HepG2 (cell line): Measurements from ENCODE around the gene KLK11. TPM values are rescaled to one million over a fixed set of nuclear protein-coding genes. Genes with fewer than 3 reads are reported as not detected.

Experiments
- ATAC-seq: fragments of 200-7000 bp; cut with Tn5 transposase; 3 replicates; pipeline ENCODE4 v1.9.1; 2020; ENCODE audit warnings: mild to moderate bottlenecking, moderate library complexity
- BruUV-seq: library from RNA; stranded (reverse); fragments of 400-500 nt; replicated peaks from 2 replicates; lab custom pipeline; 2021; lab: Mats Ljungman, UMichigan
- CTCF ChIA-PET: fragments of 300-600 bp; formaldehyde crosslinking; extraction: SDS; loops from one replicate; lab custom pipeline; 2021; ENCODE audit warnings: low total read pairs, inconsistent platforms, low intra/inter-chr PET ratio; lab: Yijun Ruan, JAX
- POLR2A ChIA-PET: fragments of 350-600 bp; sonication (Branson Sonifier 250); formaldehyde crosslinking; loops from one replicate; lab custom pipeline; 2020; ENCODE audit warnings: antibody characterized with exemption, inconsistent platforms; lab: Yijun Ruan, JAX
- DNase-seq: peaks from one replicate; pipeline ENCODE4 v3.0.0-alpha.2; 2015; ENCODE audit warnings: low spot score
- FAIRE-seq: peaks from 3 replicates; lab custom pipeline; 2011; peaks lifted over from hg19 to GRCh38; lab: Jason Lieb, UNC
- H2AFZ ChIP-seq: one replicate; pipeline ENCODE4 v1.6.1; 2011; ENCODE audit warnings: low read length, inconsistent platforms
- H3K27ac ChIP-seq: fragments of 300-600 bp; 3 replicates; pipeline ENCODE4 v1.8.0; 2011; ENCODE audit warnings: mixed run types, mild to moderate bottlenecking, mixed read lengths, low read length, inconsistent platforms; ENCODE audit not compliant: insufficient read depth; ENCODE audit errors: extremely low read length
- H3K27me3 ChIP-seq, 2 experiments: fragments of 200-600 bp in 1 of 2; 2 replicates in 1 of 2; 3 replicates in 1 of 2; pipeline versions ENCODE4 v1.6.0 to v1.8.0; 2011; ENCODE audit warnings: low read length in 2 of 2, mild to moderate bottlenecking in 2 of 2, moderate library complexity in 2 of 2, inconsistent platforms in 1 of 2; ENCODE audit not compliant: insufficient read depth in 2 of 2, control insufficient read depth in 1 of 2
- H3K36me3 ChIP-seq, 2 experiments: fragments of 200-600 bp in 1 of 2; replicated peaks in 1 of 2; 2 replicates in 1 of 2; 3 replicates in 1 of 2; pipeline versions ENCODE4 v1.5.1 to v1.8.0; 2011; ENCODE audit warnings: low read length in 2 of 2, inconsistent platforms in 1 of 2; ENCODE audit not compliant: insufficient read depth in 2 of 2, control insufficient read depth in 1 of 2
- H3K4me1 ChIP-seq: 2 replicates; pipeline ENCODE4 v1.5.1; 2012; ENCODE audit warnings: low read length, inconsistent platforms; ENCODE audit not compliant: insufficient read depth
- H3K4me2 ChIP-seq: 2 replicates; pipeline ENCODE4 v1.6.0; 2011; ENCODE audit warnings: low read depth, low read length, inconsistent platforms
- H3K4me3 ChIP-seq, 3 experiments: fragments of 200-600 bp in 1 of 3; sonication (generic), shearing (Covaris generic) in 1 of 3; replicated peaks in 1 of 3; 2 replicates each; pipeline ENCODE4 v1.5.1; 2011 to 2016; ENCODE audit warnings: low read length in 3 of 3, inconsistent platforms in 2 of 3, low read depth in 2 of 3, mild to moderate bottlenecking in 2 of 3, control low read depth in 1 of 3, mixed read lengths in 1 of 3; ENCODE audit not compliant: insufficient read depth in 1 of 3
- H3K79me2 ChIP-seq: one replicate; pipeline ENCODE4 v1.6.1; 2011; ENCODE audit warnings: low read length, inconsistent platforms; ENCODE audit not compliant: insufficient read depth
- H3K9ac ChIP-seq: 2 replicates; pipeline ENCODE4 v1.6.0; 2011; ENCODE audit warnings: mild to moderate bottlenecking, low read depth, low read length, inconsistent platforms; ENCODE audit not compliant: insufficient read depth
- H3K9me3 ChIP-seq: 2 replicates; pipeline ENCODE4 v1.5.1; 2012; ENCODE audit warnings: mild to moderate bottlenecking, low read length
- H4K20me1 ChIP-seq: 2 replicates; pipeline ENCODE4 v1.6.0; 2011; ENCODE audit warnings: inconsistent platforms, mild to moderate bottlenecking, low read length, moderate library complexity; ENCODE audit not compliant: insufficient read depth
- HNRNPUL1 ChIP-seq: fragments of 200-400 bp; formaldehyde crosslinking; IDR thresholded peaks from 2 replicates; pipeline ENCODE4 v1.6.1; 2017; ENCODE audit warnings: low read depth, mild to moderate bottlenecking, low read length, moderate library complexity
- KDM4B ChIP-seq: sonication (generic); formaldehyde crosslinking; IDR thresholded peaks from 2 replicates; pipeline ENCODE4 v1.4.0; 2020; ENCODE audit warnings: missing genetic modification reagents
- KDM5B ChIP-seq: sonication (generic); formaldehyde crosslinking; IDR thresholded peaks from 2 replicates; pipeline ENCODE4 v1.4.0; 2020; ENCODE audit warnings: missing genetic modification reagents, mild to moderate bottlenecking, borderline replicate concordance
- PHF5A ChIP-seq: IDR thresholded peaks from one replicate; pipeline ENCODE4 v1.6.1; 2018; ENCODE audit warnings: low read depth, missing genetic modification reagents; ENCODE audit not compliant: unreplicated experiment
- SMC3 ChIP-seq: IDR thresholded peaks from 2 replicates; pipeline ENCODE4 v1.6.1; 2011; ENCODE audit warnings: low read length, improper control_type of control experiment
- ZFYVE20 ChIP-seq: sonication (generic); formaldehyde crosslinking; IDR thresholded peaks from 2 replicates; pipeline ENCODE4 v1.8.0; 2023; ENCODE audit warnings: low read depth, mild to moderate bottlenecking, moderate library complexity, missing genetic modification reagents, borderline replicate concordance
- ZNF589 ChIP-seq: sonication (generic); formaldehyde crosslinking; conservative IDR thresholded peaks from 2 replicates; pipeline ENCODE4 v1.8.0; 2022; ENCODE audit warnings: mild to moderate bottlenecking, moderate library complexity, missing genetic modification reagents
- ZNF75D ChIP-seq: sonication (generic); formaldehyde crosslinking; IDR thresholded peaks from 2 replicates; pipeline ENCODE4 v1.8.1; 2023; ENCODE audit warnings: missing genetic modification reagents, mild to moderate bottlenecking, borderline replicate concordance
- ZNF780A ChIP-seq: sonication (generic); formaldehyde crosslinking; IDR thresholded peaks from 2 replicates; pipeline ENCODE4 v1.8.0; 2022; ENCODE audit warnings: mild to moderate bottlenecking, missing genetic modification reagents, moderate library complexity
- ZNF850 ChIP-seq: sonication (generic); formaldehyde crosslinking; conservative IDR thresholded peaks from 2 replicates; pipeline ENCODE4 v1.9.0; 2021; ENCODE audit warnings: mild to moderate bottlenecking, missing genetic modification reagents
- WGBS: methylation state at CpG from one replicate; pipeline ENCODE4 v1.1.6; 2017; ENCODE audit warnings: low lambda C conversion rate; 5-methylcytosine and 5-hydroxymethylcytosine counted together
- in situ Hi-C: cut with HindIII; loops from 2 replicates; pipeline ENCODE4 v1.10.0; 2017; ENCODE audit warnings: low pct_unique_long_range_greater_than_20kb; ENCODE audit not compliant: extremely low pct_ligation_motif_present
- intact Hi-C: fragments of 100-400 bp; cut with micrococcal nuclease; formaldehyde crosslinking; loops from one replicate; pipeline ENCODE4 v1.10.0; 2022; ENCODE audit not compliant: unreplicated experiment
- polyA plus RNA-seq, 8 experiments: library from polyadenylated mRNA; depleted of rRNA in 3 of 8; stranded (reverse) in 7 of 8; unstranded in 1 of 8; fragments of >200 nt; fragmentation: Illumina TruSeq in 4 of 8; extraction: Trizol in 4 of 8; gene quantifications; 2 replicates each; pipeline versions ENCODE4 v1.2.1 to v1.2.3, GENCODE V29; 2011 to 2016; ENCODE audit warnings: low read depth in 4 of 8, missing spikeins in 1 of 8, mixed read lengths in 1 of 8; ENCODE audit not compliant: insufficient read depth in 1 of 8
- total RNA-seq, 5 experiments: library from RNA; depleted of rRNA; stranded (reverse); fragments of >200 nt; fragmentation: Illumina TruSeq; extraction: Trizol; gene quantifications; 2 replicates each; pipeline ENCODE4 v1.2.3, GENCODE V29; 2016; ENCODE audit warnings: low read depth in 1 of 5
- TF ChIP-seq, protein P1 (sequence below): sonication (generic); formaldehyde crosslinking; IDR thresholded peaks from 2 replicates; pipeline ENCODE4 v1.8.0; 2022; ENCODE audit warnings: mild to moderate bottlenecking, missing genetic modification reagents, borderline replicate concordance

KLK11 gene
- total and polyA plus RNA-seq, 2 of the 13 experiments (the other 11 are each of a cell fraction or from before 2014, with no cell fraction given) = not detected

GRCh38 chr19:51027126-51027806, 850 bp upstream of the KLK11 start:
- H3K4me1 ChIP-seq = no peaks in the 10 kb centered on the region
- ATAC-seq (no peak), FAIRE-seq (no peak), DNase-seq (no peak)
- H3K27me3 ChIP-seq = peaks cover 14 to 47% of the 10 kb centered on the region in 2 experiments; a peak in 4 of 5 replicates
- H3K9me3 ChIP-seq = no peaks in the 10 kb centered on the region
- WGBS = under 1% methylated on average over 9 of the region's 14 CpGs
- in situ Hi-C loops (no loop called here), intact Hi-C loops (no loop called here)
- H3K9ac ChIP-seq = no peak overlapping the region
- no peak overlapping the region for H3K4me3 ChIP-seq
- no peaks in the 10 kb centered on the region for H3K36me3 ChIP-seq
- CTCF ChIA-PET = no interaction called here
- no peaks in the 10 kb centered on the region for H4K20me1 ChIP-seq
- H2AFZ ChIP-seq = no peak overlapping the region
- TF ChIP-seq ZFYVE20 (CRISPR knock-in tag) (no peak), ZNF75D (CRISPR knock-in tag) (no peak), ZNF850 (CRISPR knock-in tag) (no peak), KDM5B (CRISPR knock-in tag) (no peak), KDM4B (no peak)
- no peaks in the 10 kb centered on the region for H3K79me2 ChIP-seq
- POLR2A ChIA-PET = no interaction called here
- H3K27ac ChIP-seq = no peak overlapping the region
- no TSS peak for BruUV-seq
- H3K4me2 ChIP-seq = no peak overlapping the region

- DNase-seq (no peak), ATAC-seq (no peak), FAIRE-seq (no peak)
- ChIA-PET POLR2A (no interaction called here), CTCF (no interaction called here)
- H3K9me3 ChIP-seq = no peaks in the 10 kb centered on the region
- no peak overlapping the region for H3K9ac ChIP-seq
- no peaks in the 10 kb centered on the region for H3K4me1 ChIP-seq
- no peaks in the 10 kb centered on the region for H3K79me2 ChIP-seq
- no peak overlapping the region for H3K4me2 ChIP-seq
- intact Hi-C loops (no loop called here), in situ Hi-C loops (no loop called here)
- no peak overlapping the region for H3K4me3 ChIP-seq
- no peaks in the 10 kb centered on the region for H4K20me1 ChIP-seq
- BruUV-seq = no TSS peak
- peaks cover 14 to 47% of the 10 kb centered on the region in 2 experiments; a peak in 4 of 5 replicates for H3K27me3 ChIP-seq
- no peak overlapping the region for H2AFZ ChIP-seq
- no peaks in the 10 kb centered on the region for H3K36me3 ChIP-seq
- 20% methylated on average over 11 of the region's 18 CpGs for WGBS
- no peak overlapping the region for H3K27ac ChIP-seq
- TF ChIP-seq ZNF589 (CRISPR knock-in tag) (no peak), HNRNPUL1 (no peak), SMC3 (no peak), PHF5A (CRISPR knock-in tag) (no peak), ZNF780A (no peak)
- TF ChIP-seq, protein P1, sequence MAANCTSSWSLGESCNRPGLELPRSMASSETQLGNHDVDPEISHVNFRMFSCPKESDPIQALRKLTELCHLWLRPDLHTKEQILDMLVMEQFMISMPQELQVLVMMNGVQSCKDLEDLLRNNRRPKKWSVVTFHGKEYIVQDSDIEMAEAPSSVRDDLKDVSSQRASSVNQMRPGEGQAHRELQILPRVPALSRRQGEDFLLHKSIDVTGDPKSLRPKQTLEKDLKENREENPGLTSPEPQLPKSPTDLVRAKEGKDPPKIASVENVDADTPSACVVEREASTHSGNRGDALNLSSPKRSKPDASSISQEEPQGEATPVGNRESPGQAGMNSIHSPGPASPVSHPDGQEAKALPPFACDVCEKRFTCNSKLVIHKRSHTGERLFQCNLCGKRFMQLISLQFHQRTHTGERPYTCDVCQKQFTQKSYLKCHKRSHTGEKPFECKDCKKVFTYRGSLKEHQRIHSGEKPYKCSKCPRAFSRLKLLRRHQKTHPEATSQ (CRISPR knock-in tag) = no peak
Measured at GRCh38 chr19:51025809-51026553, 435 bp downstream of the KLK11 start.
